ENCODE data around the gene KMT5B. TPM values are rescaled to one million over a fixed set of nuclear protein-coding genes. Genes with fewer than 3 reads are reported as not detected.
A peak's percentile ranks its signal among the peaks of the same experiment; 100 is the strongest.

KMT5B gene
- total RNA-seq, 5 donors from 2014 or later (not counting 1 experiment from before 2014, with no cell fraction given), result 35.1 to 56.6 (median 48.5) TPM

- peaks cover 0 to 5% (median 3%) of the 10 kb centered on the region in 3 donors for H3K4me1 Mint-ChIP-seq
- Histone ChIP-seq H3K36me3 (ENCODE audit: control insufficient read depth in 2 of 2, extremely low read depth in 1 of 2, insufficient read depth in 1 of 2, low read length in 1 of 2) (peaks cover 16 to 22% of the 10 kb centered on the region in 2 donors), H3K4me3 (ENCODE audit: control insufficient read depth in 1 of 2, extremely low read depth in 1 of 2, low read length in 1 of 2) (no peak overlapping the region), H3K27me3 (replicated peaks in 1 of 2; ENCODE audit: control insufficient read depth in 2 of 2, extremely low read depth in 1 of 2, insufficient read depth in 2 of 2, low read length in 1 of 2) (peaks cover 0 to 27% of the 10 kb centered on the region in 2 experiments), H3K27ac (ENCODE audit: low read length) (no peak overlapping the region), H3K9me3 (no peaks in the 10 kb centered on the region), H3K4me1 (ENCODE audit: control insufficient read depth in 1 of 2, extremely low read depth in 1 of 2, insufficient read depth in 2 of 2, low read length in 2 of 2) (peaks cover 0 to 9% of the 10 kb centered on the region in 2 experiments)
- WGBS (ENCODE audit: insufficient coverage), result 96% methylated on average over 13 of the region's 13 CpGs
- ATAC-seq (replicated peaks in 1 of 4), result no peak
- CTCF ChIA-PET, result interaction anchor here (0.5 to 3.9 kb wide), 7 partner anchors 8 to 45 kb away, joined by 3 to 33 read pairs (median 4); no protein-coding TSS in a partner anchor
- peaks cover 17% of the 10 kb centered on the region for H3K36me3 Mint-ChIP-seq
- peaks cover 2 to 4% of the 10 kb centered on the region in 2 donors for H3K27me3 Mint-ChIP-seq
- POLR2A ChIA-PET, result interaction anchor here in 1 of 2 donors (0.7 kb wide), 1 partner anchor 15 kb away, joined by 3 read pairs; no protein-coding TSS in a partner anchor
- no peak for DNase-seq
- H3K27ac Mint-ChIP-seq, result no peak overlapping the region
- H3K9me3 Mint-ChIP-seq, result no peaks in the 10 kb centered on the region
- no peak overlapping the region for H3K4me3 Mint-ChIP-seq
These were observed 45.3 kb upstream of the KMT5B start for GRCh38 chr11:68258363-68258765.

- H3K27me3 Mint-ChIP-seq, result peaks cover 2 to 4% of the 10 kb centered on the region in 2 donors
- peak; percentile 77 to 97 (median 92) for DNase-seq
- peak; percentile 83 to 97 (median 87) for ATAC-seq (replicated peaks in 1 of 4)
- H3K9me3 Mint-ChIP-seq, result no peaks in the 10 kb centered on the region
- Histone ChIP-seq H3K36me3 (ENCODE audit: control insufficient read depth in 2 of 2, extremely low read depth in 1 of 2, insufficient read depth in 1 of 2, low read length in 1 of 2) (peaks cover 12 to 18% of the 10 kb centered on the region in 2 donors), H3K4me3 (ENCODE audit: control insufficient read depth in 1 of 2, extremely low read depth in 1 of 2, low read length in 1 of 2) (no peak overlapping the region), H3K4me1 (ENCODE audit: control insufficient read depth in 1 of 2, extremely low read depth in 1 of 2, insufficient read depth in 2 of 2, low read length in 2 of 2) (peaks cover 0 to 9% of the 10 kb centered on the region in 2 experiments), H3K27me3 (replicated peaks in 1 of 2; ENCODE audit: control insufficient read depth in 2 of 2, extremely low read depth in 1 of 2, insufficient read depth in 2 of 2, low read length in 1 of 2) (peaks cover 0 to 27% of the 10 kb centered on the region in 2 experiments), H3K9me3 (no peaks in the 10 kb centered on the region), H3K27ac (ENCODE audit: low read length) (no peak overlapping the region)
- peaks cover 11% of the 10 kb centered on the region for H3K36me3 Mint-ChIP-seq
- no peak overlapping the region for H3K4me3 Mint-ChIP-seq
- H3K27ac Mint-ChIP-seq, result no peak overlapping the region
- POLR2A ChIA-PET, result interaction anchor here in 1 of 2 donors (0.7 kb wide), 1 partner anchor 16 kb away, joined by 3 read pairs; no protein-coding TSS in a partner anchor
- 47% methylated on average over 22 of the region's 22 CpGs for WGBS (ENCODE audit: insufficient coverage)
- H3K4me1 Mint-ChIP-seq, result peaks cover 0 to 5% (median 3%) of the 10 kb centered on the region in 3 donors
- CTCF ChIA-PET, result interaction anchor here (0.6 to 3.9 kb wide), 7 partner anchors 8 to 46 kb away, joined by 3 to 33 read pairs (median 4); no protein-coding TSS in a partner anchor
These were observed 44.6 kb upstream of the KMT5B start for GRCh38 chr11:68257477-68258362.

- ATAC-seq (replicated peaks in 1 of 4) (no peak), DNase-seq (no peak)
- no peak overlapping the region for H3K27ac Mint-ChIP-seq
- H3K4me3 ChIP-seq (ENCODE audit: control insufficient read depth in 1 of 2, extremely low read depth in 1 of 2, low read length in 1 of 2), result no peak overlapping the region
- no peaks in the 10 kb centered on the region for H3K36me3 Mint-ChIP-seq
- H3K27me3 Mint-ChIP-seq, result peaks cover 2 to 4% of the 10 kb centered on the region in 2 donors
- H3K4me1 ChIP-seq (ENCODE audit: control insufficient read depth in 1 of 2, extremely low read depth in 1 of 2, insufficient read depth in 2 of 2, low read length in 2 of 2), result peaks cover 0 to 9% of the 10 kb centered on the region in 2 experiments
- peaks cover 4 to 5% of the 10 kb centered on the region in 2 donors for H3K36me3 ChIP-seq (ENCODE audit: control insufficient read depth in 2 of 2, extremely low read depth in 1 of 2, insufficient read depth in 1 of 2, low read length in 1 of 2)
- peaks cover 0 to 5% (median 3%) of the 10 kb centered on the region in 3 donors for H3K4me1 Mint-ChIP-seq
- CTCF ChIA-PET, result interaction anchor here (0.5 to 3.9 kb wide), 3 partner anchors 41 to 175 kb away, joined by 5 to 33 read pairs (median 29); no protein-coding TSS in a partner anchor
- no peak overlapping the region for H3K4me3 Mint-ChIP-seq
- H3K9me3 ChIP-seq, result no peaks in the 10 kb centered on the region
- H3K9me3 Mint-ChIP-seq, result no peaks in the 10 kb centered on the region
- WGBS (ENCODE audit: insufficient coverage), result 83% methylated on average over 8 of the region's 9 CpGs
- no peak overlapping the region for H3K27ac ChIP-seq (ENCODE audit: low read length)
- H3K27me3 ChIP-seq (replicated peaks in 1 of 2; ENCODE audit: control insufficient read depth in 2 of 2, extremely low read depth in 1 of 2, insufficient read depth in 2 of 2, low read length in 1 of 2), result peaks cover 0 to 27% of the 10 kb centered on the region in 2 experiments
- POLR2A ChIA-PET, result no interaction called here
These were observed 43.2 kb upstream of the KMT5B start for GRCh38 chr11:68256331-68256741.

GRCh38 chr11:68255526-68255925, 42.4 kb upstream of the KMT5B start:
- Mint-ChIP-seq H3K4me1 (peaks cover 0 to 5% (median 3%) of the 10 kb centered on the region in 3 donors), H3K27ac (no peak overlapping the region), H3K4me3 (no peak overlapping the region), H3K36me3 (no peaks in the 10 kb centered on the region), H3K27me3 (peaks cover 2 to 4% of the 10 kb centered on the region in 2 donors), H3K9me3 (no peaks in the 10 kb centered on the region)
- Histone ChIP-seq H3K36me3 (ENCODE audit: control insufficient read depth in 2 of 2, extremely low read depth in 1 of 2, insufficient read depth in 1 of 2, low read length in 1 of 2) (peaks cover under 1 to 2% of the 10 kb centered on the region in 2 donors), H3K27me3 (replicated peaks in 1 of 2; ENCODE audit: control insufficient read depth in 2 of 2, extremely low read depth in 1 of 2, insufficient read depth in 2 of 2, low read length in 1 of 2) (peaks cover 0 to 27% of the 10 kb centered on the region in 2 experiments), H3K27ac (ENCODE audit: low read length) (no peak overlapping the region), H3K4me3 (ENCODE audit: control insufficient read depth in 1 of 2, extremely low read depth in 1 of 2, low read length in 1 of 2) (no peak overlapping the region), H3K4me1 (ENCODE audit: control insufficient read depth in 1 of 2, extremely low read depth in 1 of 2, insufficient read depth in 2 of 2, low read length in 2 of 2) (peaks cover 0 to 9% of the 10 kb centered on the region in 2 experiments), H3K9me3 (no peaks in the 10 kb centered on the region)
- CTCF ChIA-PET, result no interaction called here
- POLR2A ChIA-PET, result no interaction called here
- ATAC-seq (replicated peaks in 1 of 4) (no peak), DNase-seq (no peak)
- WGBS (ENCODE audit: insufficient coverage), result 85% methylated on average over 9 of the region's 13 CpGs

GRCh38 chr11:68254421-68254820, 41.3 kb upstream of the KMT5B start:
- Mint-ChIP-seq H3K4me3 (no peak overlapping the region), H3K9me3 (peaks cover 2 to 8% (median 5%) of the 10 kb centered on the region in 3 donors), H3K27me3 (peaks cover 2 to 4% of the 10 kb centered on the region in 2 donors), H3K4me1 (peaks cover 0 to 5% (median 3%) of the 10 kb centered on the region in 3 donors), H3K36me3 (no peaks in the 10 kb centered on the region), H3K27ac (no peak overlapping the region)
- Histone ChIP-seq H3K36me3 (ENCODE audit: control insufficient read depth in 2 of 2, extremely low read depth in 1 of 2, insufficient read depth in 1 of 2, low read length in 1 of 2) (no peaks in the 10 kb centered on the region), H3K27ac (ENCODE audit: low read length) (no peak overlapping the region), H3K27me3 (replicated peaks in 1 of 2; ENCODE audit: control insufficient read depth in 2 of 2, extremely low read depth in 1 of 2, insufficient read depth in 2 of 2, low read length in 1 of 2) (peaks cover 0 to 27% of the 10 kb centered on the region in 2 experiments), H3K4me1 (ENCODE audit: control insufficient read depth in 1 of 2, extremely low read depth in 1 of 2, insufficient read depth in 2 of 2, low read length in 2 of 2) (peaks cover 0 to 9% of the 10 kb centered on the region in 2 experiments), H3K4me3 (ENCODE audit: control insufficient read depth in 1 of 2, extremely low read depth in 1 of 2, low read length in 1 of 2) (no peak overlapping the region), H3K9me3 (no peaks in the 10 kb centered on the region)
- 95% methylated on average over 12 of the region's 14 CpGs for WGBS (ENCODE audit: insufficient coverage)
- ChIA-PET CTCF (no interaction called here), POLR2A (no interaction called here)
- DNase-seq (no peak), ATAC-seq (replicated peaks in 1 of 4) (no peak)

- POLR2A ChIA-PET, result no interaction called here
- Histone ChIP-seq H3K4me3 (ENCODE audit: control insufficient read depth in 1 of 2, extremely low read depth in 1 of 2, low read length in 1 of 2) (no peak overlapping the region), H3K27ac (ENCODE audit: low read length) (no peak overlapping the region), H3K4me1 (ENCODE audit: control insufficient read depth in 1 of 2, extremely low read depth in 1 of 2, insufficient read depth in 2 of 2, low read length in 2 of 2) (no peaks in the 10 kb centered on the region), H3K27me3 (replicated peaks in 1 of 2; ENCODE audit: control insufficient read depth in 2 of 2, extremely low read depth in 1 of 2, insufficient read depth in 2 of 2, low read length in 1 of 2) (peaks cover 0 to 16% of the 10 kb centered on the region in 2 experiments), H3K36me3 (ENCODE audit: control insufficient read depth in 2 of 2, extremely low read depth in 1 of 2, insufficient read depth in 1 of 2, low read length in 1 of 2) (no peaks in the 10 kb centered on the region), H3K9me3 (no peaks in the 10 kb centered on the region)
- 92% methylated on average over 3 of the region's 3 CpGs for WGBS (ENCODE audit: insufficient coverage)
- CTCF ChIA-PET, result interaction anchor here in 1 of 2 donors (0.7 to 1.2 kb wide), 2 partner anchors 44 to 47 kb away, joined by 3 to 5 read pairs; no protein-coding TSS in a partner anchor
- H3K36me3 Mint-ChIP-seq, result no peaks in the 10 kb centered on the region
- ATAC-seq (replicated peaks in 1 of 4) (no peak), DNase-seq (no peak)
- H3K27me3 Mint-ChIP-seq, result peaks cover 2 to 4% of the 10 kb centered on the region in 2 donors
- no peak overlapping the region for H3K27ac Mint-ChIP-seq
- H3K4me3 Mint-ChIP-seq, result no peak overlapping the region
- H3K9me3 Mint-ChIP-seq, result peaks cover 2 to 10% (median 7%) of the 10 kb centered on the region in 3 donors
- H3K4me1 Mint-ChIP-seq, result no peaks in the 10 kb centered on the region
These were observed 38.7 kb upstream of the KMT5B start for GRCh38 chr11:68251765-68252164.

All from T-cell (primary cell).